ENCODE measurements around the gene CARD11. TPM values are rescaled to one million over a fixed set of nuclear protein-coding genes. Genes with fewer than 3 reads are reported as not detected.

The CARD11 gene
- total and polyA plus RNA-seq, 2 experiments from 2014 or later, result 17.7 to 29.0 TPM

- Histone ChIP-seq H3K9me2 (ENCODE audit: insufficient read depth) (0 out of 2 replicates have a peak, but pooled peaks cover 3% of the 10 kb centered on the region), H3K79me2 (replicated peaks; ENCODE audit: insufficient read depth) (no peaks in the 10 kb centered on the region), H3K27me3 (ENCODE audit: insufficient read depth) (no peaks in the 10 kb centered on the region), H3K36me3 (ENCODE audit: insufficient read depth) (no peaks in the 10 kb centered on the region), H3K4me2 (no peak overlapping the region), H4K20me1 (replicated peaks; ENCODE audit: insufficient read depth) (no peaks in the 10 kb centered on the region), H3K4me3 (no peak overlapping the region), H3K4me1 (ENCODE audit: insufficient read depth) (no peaks in the 10 kb centered on the region), H2AFZ (no peak overlapping the region), H3K27ac (ENCODE audit: low read depth) (no peak overlapping the region), H3F3A (replicated peaks; ENCODE audit: low read depth) (no peaks in the 10 kb centered on the region)
- Mint-ChIP-seq H3K4me3 (no peak overlapping the region), H3K27ac (no peak overlapping the region), H3K4me1 (peaks cover 7% of the 10 kb centered on the region; the same call in 1 of the 3 replicates), H3K27me3 (ENCODE audit: insufficient read depth, low read depth, poor library complexity) (peaks cover 6% of the 10 kb centered on the region), H3K9me3 (peaks cover 6% of the 10 kb centered on the region; the same call in 1 of the 3 replicates), H3K36me3 (ENCODE audit: low read depth) (peaks cover 17% of the 10 kb centered on the region)
- TF ChIP-seq REST (IDR thresholded peaks at IDR 0.05; ENCODE audit: unreplicated experiment) (no peak), EZH2phosphoT487 (IDR thresholded peaks at IDR 0.05; ENCODE audit: unreplicated experiment) (no peak), CREB1 (CRISPR knock-in tag; IDR thresholded peaks at IDR 0.05; ENCODE audit: low read depth) (no peak), POLR2AphosphoS5 (IDR thresholded peaks at IDR 0.05; ENCODE audit: low read depth) (no peak), EZH2 (IDR thresholded peaks at IDR 0.05; ENCODE audit: low read depth, unreplicated experiment) (no peak), STAT1 (IDR thresholded peaks at IDR 0.05; ENCODE audit: unreplicated experiment) (no peak), JUNB (IDR thresholded peaks at IDR 0.05; ENCODE audit: unreplicated experiment) (no peak), NANOG (IDR thresholded peaks at IDR 0.05; ENCODE audit: borderline replicate concordance) (no peak), ZNF114 (CRISPR knock-in tag; IDR thresholded peaks at IDR 0.05) (no peak), ZNF462 (CRISPR knock-in tag; IDR thresholded peaks at IDR 0.05) (no peak), CTCF (conservative IDR thresholded peaks at IDR 0.05; ENCODE audit: low read depth in 2 of 2) (no peak), ETS1 (IDR thresholded peaks at IDR 0.05) (no peak), ZNF331 (CRISPR knock-in tag; IDR thresholded peaks at IDR 0.05; ENCODE audit: low read depth) (no peak)
- no peak for DNase-seq (ENCODE audit: low spot score)
- ATAC-seq, result no peak
These were observed 86.9 kb downstream of the CARD11 start for GRCh38 chr7:2956526-2957368.
